Stimulated activated CD8-positive, alpha-beta memory T cell treated with anti-CD3 and anti-CD28 coated beads, Interleukin-2, amount 100 ng/mL, for 48 hours (primary cell): ENCODE measurements around the gene MAP3K12.
"Not testable (repeated sequence)": the region's sequence is repeated elsewhere in the genome, so short reads cannot be mapped to it uniquely, and the experiment has no call there.

Source experiments
- DNase-seq, 2 donors: peaks; one replicate each; pipeline ENCODE4 v3.0.0-alpha.2; 2020; ENCODE audit warnings: low read depth in 2 of 2

The MAP3K12 gene, protein sequence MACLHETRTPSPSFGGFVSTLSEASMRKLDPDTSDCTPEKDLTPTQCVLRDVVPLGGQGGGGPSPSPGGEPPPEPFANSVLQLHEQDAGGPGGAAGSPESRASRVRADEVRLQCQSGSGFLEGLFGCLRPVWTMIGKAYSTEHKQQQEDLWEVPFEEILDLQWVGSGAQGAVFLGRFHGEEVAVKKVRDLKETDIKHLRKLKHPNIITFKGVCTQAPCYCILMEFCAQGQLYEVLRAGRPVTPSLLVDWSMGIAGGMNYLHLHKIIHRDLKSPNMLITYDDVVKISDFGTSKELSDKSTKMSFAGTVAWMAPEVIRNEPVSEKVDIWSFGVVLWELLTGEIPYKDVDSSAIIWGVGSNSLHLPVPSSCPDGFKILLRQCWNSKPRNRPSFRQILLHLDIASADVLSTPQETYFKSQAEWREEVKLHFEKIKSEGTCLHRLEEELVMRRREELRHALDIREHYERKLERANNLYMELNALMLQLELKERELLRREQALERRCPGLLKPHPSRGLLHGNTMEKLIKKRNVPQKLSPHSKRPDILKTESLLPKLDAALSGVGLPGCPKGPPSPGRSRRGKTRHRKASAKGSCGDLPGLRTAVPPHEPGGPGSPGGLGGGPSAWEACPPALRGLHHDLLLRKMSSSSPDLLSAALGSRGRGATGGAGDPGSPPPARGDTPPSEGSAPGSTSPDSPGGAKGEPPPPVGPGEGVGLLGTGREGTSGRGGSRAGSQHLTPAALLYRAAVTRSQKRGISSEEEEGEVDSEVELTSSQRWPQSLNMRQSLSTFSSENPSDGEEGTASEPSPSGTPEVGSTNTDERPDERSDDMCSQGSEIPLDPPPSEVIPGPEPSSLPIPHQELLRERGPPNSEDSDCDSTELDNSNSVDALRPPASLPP

DNA sequence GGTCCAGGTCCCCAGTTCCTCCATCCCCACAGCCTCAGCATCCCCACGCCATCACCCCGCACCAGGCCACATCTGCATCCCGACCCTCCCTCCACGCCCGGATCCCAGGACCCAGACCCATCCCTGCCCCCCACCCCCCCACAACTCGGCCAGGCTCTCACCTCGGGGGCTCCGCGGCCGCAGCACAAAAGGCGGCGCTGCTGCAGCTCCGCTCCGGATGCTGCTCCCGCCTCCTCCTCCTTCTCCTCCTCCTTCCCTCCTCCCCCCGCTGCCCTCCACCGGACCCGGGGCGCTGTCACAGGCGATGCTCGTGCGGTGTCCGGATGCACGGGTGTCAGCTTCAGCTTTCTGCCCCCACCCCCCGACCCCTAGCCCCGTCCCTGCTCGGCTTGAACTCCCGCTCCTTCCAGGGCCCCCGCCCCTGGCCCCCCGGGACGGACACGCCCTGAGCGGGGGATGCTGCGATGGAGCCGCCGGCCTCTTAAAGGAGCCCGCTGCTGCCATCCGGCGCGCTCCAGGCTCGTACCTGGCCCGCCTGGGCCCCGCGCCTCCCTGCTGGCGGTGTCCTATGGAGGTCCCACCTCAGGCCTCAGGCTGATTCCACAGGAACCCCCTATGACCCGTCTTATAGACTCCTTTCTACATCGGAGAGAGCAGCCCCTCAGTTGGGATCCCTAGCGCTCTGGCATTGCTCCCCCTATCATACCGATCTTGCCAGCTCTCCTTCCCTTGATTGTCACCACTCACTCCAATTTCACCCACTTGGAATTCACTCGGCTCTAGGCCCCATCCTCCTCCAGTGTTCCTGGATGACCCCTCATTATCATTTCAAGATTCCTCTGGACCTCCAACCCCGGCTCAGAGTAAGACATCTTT, at the start of gene MAP3K12:
TSS of gene MAP3K12 (minus strand) at position 193 of the 876 bp plus-strand sequence. CDS start 12,067 bp downstream, outside the sequence.
- DNase-seq = peak; percentile 49 to 51

DNA sequence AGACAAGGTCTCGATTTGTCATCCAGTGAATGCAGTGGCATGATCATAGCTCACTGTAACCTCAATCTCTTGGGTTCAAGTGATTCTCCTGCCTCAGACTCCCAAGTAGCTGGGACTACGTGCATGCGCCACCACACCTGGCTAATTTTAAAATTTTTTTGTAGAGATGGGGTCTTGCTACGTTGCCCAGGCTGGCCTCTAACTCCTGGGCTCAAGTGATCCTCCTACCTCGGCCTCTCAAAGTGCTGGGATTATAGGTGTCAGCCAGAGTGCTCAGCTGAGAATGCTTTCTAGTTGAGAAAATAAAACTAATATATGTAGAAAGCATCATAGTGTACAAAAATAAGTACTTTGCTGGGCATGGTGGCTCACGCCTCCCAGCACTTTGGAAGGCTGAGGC, 49.1 kb upstream of the MAP3K12 start:
- not testable (repeated sequence) for DNase-seq

- DNase-seq = peak; percentile 2 to 33
Observed at GRCh38 chr12:53543539-53543938, 44.3 kb upstream of the MAP3K12 start.

GRCh38 chr12:53539526-53539925, 40.3 kb upstream of the MAP3K12 start:
- DNase-seq = no peak

DNA sequence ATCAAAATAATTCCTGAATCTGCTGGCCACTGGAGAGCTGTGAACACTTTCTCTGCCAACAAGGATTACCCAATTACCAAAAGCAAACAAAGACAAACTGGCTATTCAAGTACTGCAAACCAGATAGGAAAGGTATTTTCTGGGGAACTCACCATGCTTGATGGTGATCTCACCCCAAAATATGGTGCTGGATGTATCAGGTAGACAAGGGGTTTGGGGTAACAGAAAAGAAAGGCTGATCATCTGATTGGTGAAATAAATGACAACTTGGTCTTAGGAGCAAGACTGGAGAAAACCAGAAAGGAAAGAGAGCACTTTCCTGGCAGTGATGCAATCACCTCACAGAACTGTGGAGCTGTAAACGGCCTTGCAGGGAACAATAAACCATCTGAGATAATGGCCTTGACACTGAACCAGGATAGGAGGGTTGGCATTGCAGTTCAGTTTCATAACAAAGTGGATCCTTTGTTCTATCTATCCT, 39.0 kb upstream of the MAP3K12 start:
- no peak for DNase-seq

DNA sequence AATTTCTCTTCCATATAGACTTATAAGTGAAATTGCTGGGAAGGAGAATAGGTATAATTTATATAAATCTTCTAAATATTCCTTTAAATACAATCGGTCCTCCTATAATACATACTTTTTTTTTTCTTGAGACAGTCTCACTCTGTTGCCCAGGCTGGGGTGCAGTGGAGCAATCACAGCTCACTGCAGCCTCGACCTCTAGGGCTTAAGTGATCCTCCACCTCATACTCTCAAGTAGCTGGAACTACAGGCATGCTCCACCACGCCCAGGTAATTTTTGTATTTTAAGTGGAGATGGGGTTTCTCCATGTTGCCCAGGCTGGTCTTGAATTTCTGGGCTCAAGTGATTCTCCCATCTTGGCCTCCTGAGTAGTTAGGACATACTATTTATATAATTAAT, 37.7 kb upstream of the MAP3K12 start:
- DNase-seq = no peak

GRCh38 chr12:53533471-53533870, 34.2 kb upstream of the MAP3K12 start:
- no peak for DNase-seq

GRCh38 chr12:53532524-53533445, 33.5 kb upstream of the MAP3K12 start:
- no peak for DNase-seq

DNA sequence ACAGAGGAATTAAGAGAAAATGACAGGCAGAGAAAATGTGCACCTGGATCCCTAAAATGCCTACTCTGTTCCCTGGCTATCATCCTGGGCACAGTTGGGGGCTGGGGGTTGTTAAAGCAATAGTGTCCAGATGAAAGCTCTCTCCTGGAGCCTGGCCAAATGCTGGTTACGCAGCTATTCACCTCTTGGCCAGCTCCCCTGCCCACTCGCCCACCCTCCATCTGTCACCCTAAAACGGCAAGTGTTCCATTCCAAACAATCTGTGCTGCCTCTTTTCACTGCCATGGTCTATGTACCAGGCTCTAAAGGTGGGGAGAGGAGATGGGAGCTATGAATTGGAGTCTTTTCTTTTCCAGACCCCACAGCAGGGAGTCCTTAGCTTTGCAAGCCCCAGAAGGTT, 32.8 kb upstream of the MAP3K12 start:
- DNase-seq = no peak

DNA sequence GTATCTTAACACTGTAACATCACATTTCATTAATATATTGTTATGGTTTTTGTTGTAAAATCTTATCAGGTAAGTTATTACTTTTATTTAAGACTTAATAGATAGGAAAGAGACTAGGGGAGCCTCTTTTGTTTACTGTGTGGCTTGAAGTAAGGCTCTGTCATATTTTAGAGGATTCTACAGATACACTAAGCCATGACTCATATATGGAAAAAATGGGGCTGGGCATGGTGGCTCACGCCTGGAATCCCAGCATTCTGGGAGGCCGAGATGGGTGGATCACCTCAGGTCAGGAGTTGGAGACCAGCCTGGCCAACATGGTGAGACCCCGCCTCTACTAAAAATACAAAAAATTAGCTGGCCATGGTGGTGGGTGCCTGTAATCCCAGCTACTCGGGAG, 31.7 kb upstream of the MAP3K12 start:
- DNase-seq = no peak

DNA sequence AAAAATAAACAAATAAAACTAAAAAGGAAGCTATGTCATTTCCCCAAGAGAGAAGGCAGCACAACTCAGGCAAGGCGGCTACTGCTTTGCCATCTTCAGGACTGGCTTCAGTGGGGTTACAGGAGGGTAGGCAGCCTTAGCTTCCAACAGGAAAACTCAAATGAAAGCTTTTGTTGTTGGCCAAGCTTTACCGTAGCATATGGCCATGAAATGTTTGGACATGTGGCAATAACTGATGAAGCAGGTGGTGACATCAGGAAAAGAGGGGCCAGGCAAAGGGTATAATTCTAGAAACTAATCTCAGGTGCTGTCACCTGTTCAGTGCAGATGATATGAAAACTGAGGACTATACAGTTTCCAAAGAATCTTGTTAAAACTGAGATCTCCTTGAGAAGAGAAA, 30.8 kb upstream of the MAP3K12 start:
- no peak for DNase-seq

DNA sequence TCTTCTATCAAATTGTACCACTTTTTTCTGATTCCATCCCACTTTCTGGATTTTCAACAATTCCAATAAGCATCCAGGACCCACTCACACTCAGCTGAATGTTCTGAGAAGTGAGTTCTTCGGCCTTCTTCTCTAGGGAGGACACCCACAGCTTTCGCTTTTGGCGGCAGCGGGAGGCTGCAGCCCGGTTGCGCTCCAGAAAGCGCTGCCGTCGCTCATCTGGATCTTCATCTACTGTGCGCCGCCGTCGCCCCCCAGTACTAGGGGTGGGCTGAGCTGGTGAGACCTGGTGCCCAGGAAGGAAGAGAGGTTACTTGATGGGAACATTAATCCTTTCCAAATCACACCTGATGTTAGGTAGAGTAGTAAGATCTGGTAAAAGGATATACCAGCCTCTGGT, 25.2 kb upstream of the MAP3K12 start:
- no peak for DNase-seq

DNA sequence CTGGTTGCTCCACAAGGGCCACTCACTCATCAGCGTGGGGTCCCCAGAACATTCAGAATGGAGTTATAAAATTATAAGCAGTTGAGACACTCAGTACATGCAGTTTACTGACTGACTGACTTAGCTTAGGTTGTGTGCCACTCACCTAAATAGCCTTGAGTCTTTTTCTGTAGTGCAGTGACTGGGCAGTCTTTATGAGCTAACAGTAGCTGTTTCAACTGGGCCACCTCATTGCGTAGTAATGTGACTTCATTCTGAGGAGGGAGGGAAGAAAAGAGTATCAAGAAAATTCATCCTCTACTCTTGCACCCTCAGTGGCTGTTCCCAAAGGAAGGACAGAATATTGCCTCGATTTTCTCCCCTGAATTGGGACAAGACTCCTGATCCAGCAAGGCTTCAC, 23.9 kb upstream of the MAP3K12 start:
- no peak for DNase-seq

DNA sequence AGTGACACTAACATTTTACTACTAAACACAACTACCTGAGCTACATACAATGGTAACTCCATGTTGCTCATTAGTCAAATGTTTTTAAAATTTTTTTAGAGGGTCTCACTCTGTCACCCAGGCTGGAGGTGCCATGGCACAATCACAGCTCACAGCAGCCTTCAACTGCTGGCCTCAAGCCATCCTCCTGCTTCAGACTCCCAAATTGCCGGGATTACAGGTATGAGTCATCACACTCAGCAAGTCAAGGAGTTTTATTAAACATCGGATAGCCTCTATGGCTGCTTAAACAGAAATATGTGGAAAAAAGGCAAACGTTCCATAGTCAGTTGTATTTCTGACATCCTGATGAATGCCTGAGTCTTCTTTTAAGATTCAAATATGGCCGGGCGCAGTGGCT, 19.1 kb upstream of the MAP3K12 start:
- no peak for DNase-seq

DNA sequence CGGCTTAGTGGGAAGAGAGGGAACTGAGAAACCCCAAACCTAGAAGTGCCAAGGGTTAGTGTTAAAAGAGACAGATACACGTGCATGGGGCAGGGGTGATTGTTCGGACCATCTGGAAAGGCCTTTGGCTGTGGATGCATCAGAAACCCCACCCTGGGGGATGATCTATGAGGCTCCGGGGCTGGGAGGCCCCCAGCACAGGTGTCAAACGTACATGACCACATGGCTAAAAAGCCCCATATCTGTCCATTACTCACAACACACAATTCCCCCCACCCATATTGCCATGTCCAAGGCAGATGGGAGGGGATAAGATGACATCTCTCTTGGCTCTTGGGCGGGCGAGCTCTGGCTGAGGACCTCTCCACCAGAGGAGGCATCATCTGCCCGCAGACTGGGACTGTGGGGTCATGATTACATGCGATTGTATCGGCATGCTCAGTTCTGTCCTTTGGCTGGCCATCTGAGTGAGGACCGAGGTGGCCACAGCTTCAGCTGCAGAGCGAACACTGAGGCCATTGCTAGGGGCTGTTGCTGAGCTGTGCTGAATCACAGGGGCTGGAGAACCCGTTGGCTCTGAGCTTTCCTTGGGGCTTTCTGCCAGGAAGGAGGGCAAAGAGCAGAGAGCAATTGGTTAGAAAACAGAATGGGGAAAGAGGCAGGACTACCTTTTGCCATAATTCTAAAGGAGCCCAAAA, 17.6 kb upstream of the MAP3K12 start:
- no peak for DNase-seq

GRCh38 chr12:53515291-53515680, 16.0 kb upstream of the MAP3K12 start:
- no peak for DNase-seq

- DNase-seq = no peak
Observed at GRCh38 chr12:53514628-53515290, 15.5 kb upstream of the MAP3K12 start.

- DNase-seq = no peak
Observed at GRCh38 chr12:53513712-53514410, 14.6 kb upstream of the MAP3K12 start.
